Measurements from ENCODE around the gene MTG2. TPM values are rescaled to one million over a fixed set of nuclear protein-coding genes. Genes with fewer than 3 reads are reported as not detected.

Gene MTG2
- total RNA-seq, 1 donor from 2014 or later, result 43.0 TPM

DNA sequence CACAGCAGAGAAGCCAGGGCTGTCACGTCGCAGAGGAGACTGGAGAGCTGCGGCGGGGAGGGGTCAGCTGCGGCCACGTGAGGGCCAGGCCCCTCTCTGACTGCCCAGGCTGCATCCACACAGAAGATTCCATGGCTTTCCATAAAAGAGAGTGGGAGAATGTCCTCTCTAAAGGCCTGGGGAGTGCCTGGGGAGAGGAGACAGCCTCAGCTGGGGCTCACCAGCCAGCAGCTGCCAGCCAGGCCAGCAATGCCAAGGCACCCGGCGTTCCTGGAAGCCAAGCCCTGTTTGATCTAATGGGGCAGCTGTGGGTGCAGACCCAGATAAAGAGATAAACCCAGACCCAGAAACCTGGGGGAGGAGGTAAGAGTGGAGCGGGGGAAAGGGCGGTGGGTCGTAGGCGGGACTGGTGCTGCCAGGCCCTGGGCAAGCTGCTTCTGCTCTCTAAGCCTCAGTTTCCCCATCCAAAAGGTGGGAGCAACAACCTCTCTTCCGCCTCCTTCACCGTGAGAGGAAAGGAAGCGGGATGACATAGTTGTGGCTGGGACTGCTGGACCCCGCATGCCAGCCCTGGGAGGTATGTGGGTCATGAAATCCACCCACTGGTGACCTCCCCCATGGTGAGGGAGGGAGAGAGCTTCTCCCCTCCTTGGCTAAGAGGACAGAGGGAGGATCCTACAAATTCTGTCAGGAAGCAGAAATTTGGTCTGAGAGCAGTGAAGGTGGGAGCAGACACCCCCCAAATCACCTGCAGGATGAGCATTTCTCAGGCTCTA, 52.4 kb downstream of the MTG2 start:
- intact Hi-C loops (cut with micrococcal nuclease), result loop anchor here (5.0 kb wide), 1 partner anchor 557 kb away; no protein-coding TSS in a partner anchor
- Mint-ChIP-seq H3K4me3 (no peak overlapping the region), H3K36me3 (ENCODE audit: low read depth) (peaks cover 2% of the 10 kb centered on the region), H3K27ac (no peak overlapping the region), H3K4me1 (peaks cover 13% of the 10 kb centered on the region), H3K9me3 (no peaks in the 10 kb centered on the region), H3K27me3 (no peaks in the 10 kb centered on the region)
- DNase-seq, result no peak

GRCh38 chr20:62235777-62236157, 52.9 kb downstream of the MTG2 start:
- DNase-seq, result no peak
- no peaks in the 10 kb centered on the region for H3K27me3 Mint-ChIP-seq
- H3K27ac Mint-ChIP-seq, result no peak overlapping the region
- H3K9me3 Mint-ChIP-seq, result no peaks in the 10 kb centered on the region
- no peak overlapping the region for H3K4me3 Mint-ChIP-seq
- peaks cover 2% of the 10 kb centered on the region for H3K36me3 Mint-ChIP-seq (ENCODE audit: low read depth)
- intact Hi-C loops (cut with micrococcal nuclease), result loop anchor here (5.0 kb wide), 1 partner anchor 557 kb away; no protein-coding TSS in a partner anchor
- peaks cover 15% of the 10 kb centered on the region for H3K4me1 Mint-ChIP-seq

DNA sequence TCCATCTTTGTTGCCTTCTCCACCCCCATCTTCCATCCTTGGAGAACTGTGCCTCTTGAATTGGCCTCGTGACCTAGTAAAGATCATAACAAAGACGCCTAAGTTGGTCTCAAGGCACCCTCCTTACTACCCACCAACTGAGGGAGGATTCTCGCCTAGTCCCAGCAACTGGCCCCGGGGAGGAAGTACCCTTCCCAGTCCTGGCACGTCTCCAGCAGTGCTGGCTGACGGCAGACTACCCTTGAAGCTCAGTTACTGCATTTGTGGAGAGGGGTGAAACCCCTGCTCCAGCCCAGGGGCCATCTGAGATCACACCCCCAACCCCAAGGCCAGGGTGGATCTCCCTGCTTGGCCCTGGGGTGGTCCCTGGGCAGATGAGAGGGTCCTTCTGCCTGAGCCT, 53.4 kb downstream of the MTG2 start:
- H3K4me1 Mint-ChIP-seq, result peaks cover 15% of the 10 kb centered on the region

GRCh38 chr20:62236766-62237513, 54.1 kb downstream of the MTG2 start:
- Mint-ChIP-seq H3K27me3 (no peaks in the 10 kb centered on the region), H3K4me3 (no peak overlapping the region), H3K27ac (no peak overlapping the region), H3K4me1 (peaks cover 20% of the 10 kb centered on the region), H3K9me3 (no peaks in the 10 kb centered on the region), H3K36me3 (ENCODE audit: low read depth) (peaks cover 7% of the 10 kb centered on the region)
- intact Hi-C loops (cut with micrococcal nuclease), result loop anchor here (5.0 kb wide), 1 partner anchor 555 kb away; no protein-coding TSS in a partner anchor
- DNase-seq, result no peak

More for the DNA sequence above, 53.4 kb downstream of the MTG2 start:
- no peak overlapping the region for H3K4me3 Mint-ChIP-seq
- no peak overlapping the region for H3K27ac Mint-ChIP-seq
- no peaks in the 10 kb centered on the region for H3K27me3 Mint-ChIP-seq
- intact Hi-C loops (cut with micrococcal nuclease), result loop anchor here (5.0 kb wide), 1 partner anchor 556 kb away; no protein-coding TSS in a partner anchor
- H3K36me3 Mint-ChIP-seq (ENCODE audit: low read depth), result peaks cover 2% of the 10 kb centered on the region
- no peak for DNase-seq
- no peaks in the 10 kb centered on the region for H3K9me3 Mint-ChIP-seq

DNA sequence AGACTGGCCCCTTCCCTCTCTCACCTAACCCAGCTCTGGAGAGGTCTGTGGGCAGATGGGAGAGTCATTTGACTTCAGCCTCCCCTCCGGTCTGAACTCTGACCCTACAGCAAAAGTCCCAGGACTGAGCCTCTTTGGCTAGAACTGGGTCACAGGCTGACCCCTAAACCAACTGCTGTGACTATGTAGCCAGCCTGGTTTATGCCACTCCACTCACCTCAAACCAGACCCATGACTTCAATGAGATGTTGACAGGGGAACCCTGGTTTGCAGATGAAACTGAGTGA, 54.6 kb downstream of the MTG2 start:
- intact Hi-C loops (cut with micrococcal nuclease), result loop anchor here (5.0 kb wide), 1 partner anchor 555 kb away; no protein-coding TSS in a partner anchor
- H3K9me3 Mint-ChIP-seq, result no peaks in the 10 kb centered on the region
- H3K4me1 Mint-ChIP-seq, result peaks cover 22% of the 10 kb centered on the region
- peak overlapping the region; percentile 78 for H3K4me3 Mint-ChIP-seq
- DNase-seq, result no peak
- no peaks in the 10 kb centered on the region for H3K27me3 Mint-ChIP-seq
- no peak overlapping the region for H3K27ac Mint-ChIP-seq
- peaks cover 7% of the 10 kb centered on the region for H3K36me3 Mint-ChIP-seq (ENCODE audit: low read depth)

DNA sequence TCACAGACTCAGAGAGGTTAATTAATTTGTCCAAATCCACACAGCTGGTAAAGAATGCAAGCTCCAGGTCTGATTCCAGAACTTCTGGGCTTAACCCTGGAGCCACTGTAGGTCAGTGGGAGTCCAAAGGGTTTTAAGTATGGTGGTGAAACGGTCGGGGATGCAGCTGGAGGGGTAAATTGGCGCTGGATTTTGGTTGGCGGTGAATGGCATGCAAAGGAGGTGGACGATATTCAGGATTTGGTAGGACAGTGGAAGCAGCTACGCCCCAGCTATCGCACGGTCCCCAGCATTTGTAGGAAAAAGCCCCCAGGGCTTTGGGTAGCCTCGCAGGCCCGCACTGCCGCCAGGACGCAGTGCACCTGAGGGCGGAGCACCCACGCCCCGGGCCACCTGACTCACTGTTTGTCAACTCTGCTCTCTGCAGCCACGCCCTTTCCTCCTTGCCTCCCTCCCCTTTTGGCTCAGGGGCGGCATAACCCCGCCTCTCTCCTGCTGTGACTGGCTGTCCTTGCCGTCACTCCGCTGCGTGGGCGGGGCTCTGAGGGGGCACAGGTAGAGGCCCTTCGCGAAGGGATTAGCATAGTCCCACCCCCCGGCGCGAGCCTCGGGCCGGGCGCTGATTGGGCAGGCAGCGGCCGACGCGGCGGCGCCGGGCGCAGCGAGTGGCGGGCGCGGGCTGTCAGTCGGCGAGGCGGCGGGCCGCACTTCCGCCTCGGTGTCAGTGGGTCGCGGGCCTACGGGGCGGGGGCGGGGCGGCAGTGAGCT, 55.2 kb downstream of the MTG2 start, which contains the start of gene OSBPL2:
OSBPL2 (plus strand) TSS at position 721 of the 768 bp plus-strand sequence. CDS start 17,664 bp downstream, outside the sequence.
- H3K4me3 Mint-ChIP-seq, result peak within 1 kb of the TSS; percentile 81
- intact Hi-C loops (cut with micrococcal nuclease), result loop anchor here (1.0 to 5.0 kb wide), 5 partner anchors 55 to 554 kb away; partner anchors contain the start of genes ADRM1, LSM14B, MTG2 and PSMA7
- peak within 1 kb of the TSS; percentile 78 for H3K27ac Mint-ChIP-seq
- H3K4me1 Mint-ChIP-seq, result peaks cover 26% of the 10 kb centered on the region
- peak; percentile 100 for DNase-seq
- H3K9me3 Mint-ChIP-seq, result no peaks in the 10 kb centered on the region
- H3K36me3 Mint-ChIP-seq (ENCODE audit: low read depth), result peaks cover 11% of the 10 kb centered on the region
- H3K27me3 Mint-ChIP-seq, result no peaks in the 10 kb centered on the region

- H3K4me3 Mint-ChIP-seq, result peak overlapping the region; percentile 81
- H3K9me3 Mint-ChIP-seq, result no peaks in the 10 kb centered on the region
- intact Hi-C loops (cut with micrococcal nuclease), result loop anchor here (1.0 to 5.0 kb wide), 5 partner anchors 55 to 554 kb away; partner anchors contain the start of genes ADRM1, LSM14B, MTG2 and PSMA7
- peaks cover 26% of the 10 kb centered on the region for H3K4me1 Mint-ChIP-seq
- H3K27ac Mint-ChIP-seq, result peak overlapping the region; percentile 70
- peaks cover 11% of the 10 kb centered on the region for H3K36me3 Mint-ChIP-seq (ENCODE audit: low read depth)
- DNase-seq, result peak; percentile 70
- H3K27me3 Mint-ChIP-seq, result no peaks in the 10 kb centered on the region
Measured at GRCh38 chr20:62238569-62239277, 55.9 kb downstream of the MTG2 start.

- Mint-ChIP-seq H3K36me3 (ENCODE audit: low read depth) (peaks cover 11% of the 10 kb centered on the region), H3K4me3 (peak overlapping the region; percentile 81), H3K27me3 (no peaks in the 10 kb centered on the region), H3K4me1 (peaks cover 26% of the 10 kb centered on the region), H3K27ac (peak overlapping the region; percentile 70), H3K9me3 (no peaks in the 10 kb centered on the region)
- intact Hi-C loops (cut with micrococcal nuclease), result loop anchor here (5.0 kb wide), 1 partner anchor 553 kb away; no protein-coding TSS in a partner anchor
- DNase-seq, result no peak
Measured at GRCh38 chr20:62239278-62239879, 56.6 kb downstream of the MTG2 start.

DNA sequence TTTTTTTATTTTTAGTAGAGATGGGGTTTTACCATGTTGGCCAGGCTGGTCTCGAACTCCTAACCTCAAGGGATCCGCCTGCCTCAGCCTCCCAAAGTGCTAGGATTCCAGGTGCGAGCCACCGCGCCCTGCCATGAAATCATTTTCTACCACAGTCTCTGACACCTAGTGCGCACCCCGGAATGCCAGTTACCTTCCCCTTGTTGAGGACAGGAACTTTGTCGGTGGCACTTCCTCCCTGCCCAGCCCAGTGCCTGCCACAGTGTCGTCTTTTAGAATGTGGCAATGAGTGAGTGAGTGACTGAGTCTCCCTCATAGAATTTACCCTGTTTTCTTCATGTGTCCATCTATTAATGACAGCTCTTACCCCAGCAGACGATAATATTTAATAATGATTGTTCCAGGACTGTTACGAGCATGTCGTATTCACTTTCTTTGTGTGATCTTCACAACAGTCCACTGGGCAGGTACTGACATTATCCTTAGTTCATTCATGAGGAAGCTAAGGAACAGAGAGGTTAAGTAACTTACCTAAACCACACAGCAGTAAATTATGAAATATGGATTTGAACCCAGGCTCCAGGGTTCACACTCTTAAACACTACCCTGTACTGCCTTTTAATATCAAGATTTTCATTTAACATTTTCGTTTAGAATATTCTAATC, 57.3 kb downstream of the MTG2 start:
- H3K9me3 Mint-ChIP-seq, result no peaks in the 10 kb centered on the region
- H3K4me3 Mint-ChIP-seq, result peak overlapping the region; percentile 23
- no peak overlapping the region for H3K27ac Mint-ChIP-seq
- H3K27me3 Mint-ChIP-seq, result no peaks in the 10 kb centered on the region
- H3K36me3 Mint-ChIP-seq (ENCODE audit: low read depth), result peaks cover 11% of the 10 kb centered on the region
- no peak for DNase-seq
- intact Hi-C loops (cut with micrococcal nuclease), result no loop called here
- peaks cover 26% of the 10 kb centered on the region for H3K4me1 Mint-ChIP-seq

GRCh38 chr20:62241506-62241905, 58.7 kb downstream of the MTG2 start:
- H3K27me3 Mint-ChIP-seq, result no peaks in the 10 kb centered on the region
- no peak for DNase-seq
- H3K27ac Mint-ChIP-seq, result no peak overlapping the region
- peaks cover 26% of the 10 kb centered on the region for H3K4me1 Mint-ChIP-seq
- intact Hi-C loops (cut with micrococcal nuclease), result no loop called here
- H3K36me3 Mint-ChIP-seq (ENCODE audit: low read depth), result peaks cover 11% of the 10 kb centered on the region
- no peak overlapping the region for H3K4me3 Mint-ChIP-seq
- H3K9me3 Mint-ChIP-seq, result no peaks in the 10 kb centered on the region

DNA sequence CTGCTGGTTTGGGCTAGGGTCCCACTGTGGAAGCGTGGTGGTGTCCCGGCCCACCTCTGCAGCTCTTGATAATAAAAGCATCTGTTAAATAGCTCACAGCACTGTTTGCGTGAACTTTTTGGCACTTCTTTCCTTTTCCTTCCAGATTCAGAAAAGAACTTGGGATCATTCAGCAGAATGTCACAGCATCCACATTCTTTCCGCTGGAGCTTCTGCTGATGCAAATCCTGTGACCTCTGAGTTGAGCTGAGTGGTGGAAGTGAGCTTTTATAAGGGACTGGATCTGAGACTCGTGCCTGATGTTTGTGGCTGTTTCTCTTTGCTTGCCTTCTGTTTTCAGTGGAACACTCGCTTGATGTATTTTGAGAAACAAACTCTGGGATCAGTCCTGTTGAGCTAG, 59.3 kb downstream of the MTG2 start:
- Mint-ChIP-seq H3K4me3 (no peak overlapping the region), H3K9me3 (no peaks in the 10 kb centered on the region), H3K27ac (no peak overlapping the region), H3K27me3 (no peaks in the 10 kb centered on the region), H3K36me3 (ENCODE audit: low read depth) (peaks cover 11% of the 10 kb centered on the region), H3K4me1 (peaks cover 26% of the 10 kb centered on the region)
- intact Hi-C loops (cut with micrococcal nuclease), result no loop called here
- DNase-seq, result no peak

- H3K27ac Mint-ChIP-seq, result no peak overlapping the region
- peaks cover 11% of the 10 kb centered on the region for H3K36me3 Mint-ChIP-seq (ENCODE audit: low read depth)
- intact Hi-C loops (cut with micrococcal nuclease), result no loop called here
Measured at GRCh38 chr20:62243106-62243505, 60.3 kb downstream of the MTG2 start.

More at GRCh38 chr20:62243106-62243505, 60.3 kb downstream of the MTG2 start:
- Mint-ChIP-seq H3K27me3 (no peaks in the 10 kb centered on the region), H3K4me3 (no peak overlapping the region), H3K9me3 (no peaks in the 10 kb centered on the region), H3K4me1 (peaks cover 21% of the 10 kb centered on the region)
- no peak for DNase-seq
